LNCaP clone FGC (cell line): ENCODE measurements around the gene TTC22.

Experiments
- DNase-seq: peaks from one replicate; pipeline ENCODE4 v3.0.0-alpha.2; 2011; ENCODE audit warnings: low read depth
- H3K4me3 ChIP-seq: 2 replicates; pipeline ENCODE4 v1.5.1; 2011; ENCODE audit warnings: mild to moderate bottlenecking, low read depth, low read length, control low read depth
- CTCF ChIP-seq: IDR thresholded peaks from 2 replicates; pipeline ENCODE4 v1.5.1; 2012; ENCODE audit warnings: mild to moderate bottlenecking; ENCODE audit not compliant: control insufficient read depth, insufficient read depth; ENCODE audit errors: extremely low read depth

TTC22 gene

DNA sequence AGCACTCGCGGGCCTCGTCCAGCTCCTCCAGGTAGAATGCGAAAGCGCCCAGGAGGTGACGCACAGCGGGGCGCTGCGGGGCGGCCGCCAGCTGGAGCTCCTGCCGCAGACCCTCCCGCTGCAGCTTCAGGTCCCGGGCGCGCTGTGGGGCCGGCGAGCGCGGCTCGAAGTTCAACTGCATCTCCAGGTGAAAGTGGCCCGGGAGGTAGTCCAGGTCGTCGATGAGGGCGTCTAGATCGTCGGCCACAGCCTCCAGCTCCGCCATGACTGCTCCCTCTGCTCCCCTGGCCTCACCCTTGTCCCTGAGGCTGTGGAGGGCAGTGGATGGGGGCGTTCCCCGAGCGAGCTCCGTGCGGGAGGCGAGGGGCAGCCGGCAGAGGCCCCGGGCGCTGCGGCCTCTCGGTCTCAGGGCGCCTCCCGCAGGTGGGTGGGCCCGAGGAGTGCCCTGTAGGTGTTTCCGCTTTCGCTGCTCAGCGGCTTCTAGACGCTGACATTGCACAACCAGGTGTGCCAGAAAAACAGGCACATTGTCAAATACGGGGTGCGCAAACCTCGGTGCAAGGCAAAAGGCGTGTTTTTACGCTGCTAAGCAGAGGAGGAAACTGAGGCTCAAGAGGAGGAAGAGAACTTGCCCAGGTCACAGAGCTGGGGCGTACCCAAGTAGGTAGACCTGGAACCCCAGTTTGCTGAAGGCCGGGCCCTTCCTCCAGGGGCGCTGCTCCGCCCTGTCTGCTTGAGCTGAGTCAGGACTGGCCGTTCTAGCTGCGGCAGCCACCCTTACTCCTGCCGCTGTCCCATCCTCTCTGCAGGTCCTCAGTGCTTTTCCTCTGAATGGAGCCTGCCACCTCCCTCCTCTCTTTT, at the start of gene TTC22:
TTC22 (minus strand) TSS at position 425 of the 861 bp plus-strand sequence; CDS start at position 265, 160 bp downstream.
- no peak for TF ChIP-seq CTCF
- no peak for DNase-seq

GRCh38 chr1:54850737-54851136, 49.6 kb upstream of the TTC22 start:
- H3K4me3 ChIP-seq: no peak overlapping the region
- DNase-seq: no peak
- no peak for TF ChIP-seq CTCF

More for the DNA sequence above, at the start of gene TTC22:
- no peak within 1 kb of the TSS for H3K4me3 ChIP-seq

DNA sequence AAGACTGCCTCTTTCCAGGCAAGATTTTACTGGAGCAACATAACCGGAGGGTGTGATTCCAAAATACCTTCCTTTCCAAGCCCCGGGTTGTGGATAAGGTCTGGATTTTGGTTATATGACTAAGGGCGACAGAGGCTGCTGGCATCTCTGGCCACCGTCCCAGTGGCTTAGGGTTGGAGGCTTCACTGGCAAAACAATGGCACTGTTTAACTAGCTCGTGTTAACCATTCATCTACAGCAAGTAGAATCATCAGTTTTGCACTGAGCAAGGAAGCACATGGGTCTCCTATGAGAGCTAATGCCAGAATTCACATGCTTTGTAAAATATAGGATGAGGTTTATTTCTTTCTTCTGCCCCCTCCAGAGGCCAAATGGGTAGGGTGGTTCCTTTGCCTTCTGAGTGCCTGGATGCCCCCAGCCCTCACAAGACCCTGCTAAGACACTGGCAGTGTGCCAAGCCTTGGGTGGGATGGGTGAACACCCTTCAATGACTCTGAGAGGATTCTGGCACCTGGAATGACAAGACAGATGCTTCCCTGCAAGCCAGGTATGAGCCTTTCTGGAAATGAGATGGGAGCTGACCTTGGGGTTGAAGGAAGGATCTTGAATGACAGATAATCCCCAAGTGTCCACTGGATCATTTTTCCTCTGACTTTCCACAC, 49.1 kb upstream of the TTC22 start:
- H3K4me3 ChIP-seq: no peak overlapping the region
- DNase-seq: no peak
- no peak for TF ChIP-seq CTCF

GRCh38 chr1:54849219-54850068, 48.3 kb upstream of the TTC22 start:
- no peak for TF ChIP-seq CTCF
- no peak for DNase-seq

DNA sequence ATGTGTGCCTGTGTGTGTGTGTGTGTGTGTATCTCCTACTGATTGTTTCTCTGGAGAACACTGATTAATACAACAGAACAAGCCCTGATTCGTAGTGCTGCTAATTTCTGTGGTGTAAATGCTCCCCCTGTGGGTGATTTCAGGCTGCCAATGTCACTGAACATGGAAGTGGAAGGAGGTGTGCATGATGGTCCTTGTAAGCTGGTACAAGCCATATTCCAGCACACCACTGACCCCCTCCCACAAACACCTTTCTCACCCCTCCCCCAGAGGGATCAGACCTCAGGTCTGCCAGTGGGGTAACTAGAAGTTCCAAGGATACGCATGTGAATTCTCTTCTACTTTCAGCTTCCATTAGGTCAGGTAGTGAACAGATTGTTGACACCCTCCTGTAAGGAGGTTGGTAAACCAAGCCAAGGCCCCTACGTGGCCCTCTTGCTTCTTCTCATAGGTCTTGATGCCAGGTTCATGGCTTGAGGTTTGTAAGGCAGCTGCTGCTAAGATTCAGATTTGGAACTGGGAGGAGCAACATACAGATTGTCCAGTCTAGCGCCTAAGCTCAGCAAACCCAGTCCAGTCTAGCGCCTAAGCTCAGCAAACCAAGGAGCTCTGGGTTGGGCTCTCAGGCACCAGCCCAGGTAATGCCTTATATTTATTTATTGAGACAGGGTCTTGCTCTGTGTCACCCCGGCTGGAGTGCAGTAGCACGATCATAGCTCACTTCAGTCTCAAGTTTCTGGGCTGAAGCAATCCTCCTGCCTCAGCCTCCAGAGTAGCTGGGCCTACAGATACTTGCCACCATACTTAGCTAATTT, 47.2 kb upstream of the TTC22 start:
- no peak for DNase-seq
- TF ChIP-seq CTCF: no peak

More at GRCh38 chr1:54849219-54850068, 48.3 kb upstream of the TTC22 start:
- no peak overlapping the region for H3K4me3 ChIP-seq

GRCh38 chr1:54846716-54847284, 45.7 kb upstream of the TTC22 start:
- no peak for TF ChIP-seq CTCF
- no peak for DNase-seq

More for the DNA sequence above, 47.2 kb upstream of the TTC22 start:
- no peak overlapping the region for H3K4me3 ChIP-seq

More at GRCh38 chr1:54846716-54847284, 45.7 kb upstream of the TTC22 start:
- H3K4me3 ChIP-seq: no peak overlapping the region
